Measurements from ENCODE around the gene ANP32A.

The ANP32A gene

GRCh38 chr15:68795298-68795848 is 25.3 kb downstream of the ANP32A start:
- TF ChIP-seq TAF1 (IDR thresholded peaks at IDR 0.05; ENCODE audit: borderline replicate concordance, low read depth, low read length) (0 out of 2 replicates have a peak, but pooled peaks have one; percentile 20), POLR2A (IDR thresholded peaks at IDR 0.05; ENCODE audit: low read depth, low read length) (peak; percentile 42; the same call in 1 of the 2 replicates), POLR2AphosphoS5 (IDR thresholded peaks at IDR 0.05; ENCODE audit: low read depth, low read length) (no peak)
- peak; percentile 54 for DNase-seq (ENCODE audit: insufficient read length)
- peak; percentile 93 for FAIRE-seq

- TF ChIP-seq TAF1 (IDR thresholded peaks at IDR 0.05; ENCODE audit: borderline replicate concordance, low read depth, low read length) (no peak), POLR2AphosphoS5 (IDR thresholded peaks at IDR 0.05; ENCODE audit: low read depth, low read length) (no peak), POLR2A (IDR thresholded peaks at IDR 0.05; ENCODE audit: low read depth, low read length) (no peak)
- DNase-seq (ENCODE audit: insufficient read length) (no peak), FAIRE-seq (no peak)
Measured at GRCh38 chr15:68794863-68795262, 25.8 kb downstream of the ANP32A start.

GRCh38 chr15:68794307-68794706 is 26.4 kb downstream of the ANP32A start:
- no peak for DNase-seq (ENCODE audit: insufficient read length)
- TF ChIP-seq POLR2A (IDR thresholded peaks at IDR 0.05; ENCODE audit: low read depth, low read length) (no peak), POLR2AphosphoS5 (IDR thresholded peaks at IDR 0.05; ENCODE audit: low read depth, low read length) (no peak), TAF1 (IDR thresholded peaks at IDR 0.05; ENCODE audit: borderline replicate concordance, low read depth, low read length) (no peak)
- FAIRE-seq = no peak

GRCh38 chr15:68793776-68794175 is 26.9 kb downstream of the ANP32A start:
- FAIRE-seq (no peak), DNase-seq (ENCODE audit: insufficient read length) (no peak)
- no peak for TF ChIP-seq POLR2AphosphoS5 (IDR thresholded peaks at IDR 0.05; ENCODE audit: low read depth, low read length)
- no peak for TF ChIP-seq POLR2A (IDR thresholded peaks at IDR 0.05; ENCODE audit: low read depth, low read length)
- no peak for TF ChIP-seq TAF1 (IDR thresholded peaks at IDR 0.05; ENCODE audit: borderline replicate concordance, low read depth, low read length)

- TF ChIP-seq POLR2AphosphoS5 (IDR thresholded peaks at IDR 0.05; ENCODE audit: low read depth, low read length) = no peak
- no peak for TF ChIP-seq TAF1 (IDR thresholded peaks at IDR 0.05; ENCODE audit: borderline replicate concordance, low read depth, low read length)
- TF ChIP-seq POLR2A (IDR thresholded peaks at IDR 0.05; ENCODE audit: low read depth, low read length) = no peak
- FAIRE-seq (no peak), DNase-seq (ENCODE audit: insufficient read length) (no peak)
Measured at GRCh38 chr15:68792901-68793766, 27.6 kb downstream of the ANP32A start.

GRCh38 chr15:68791431-68792283 is 29.0 kb downstream of the ANP32A start:
- FAIRE-seq (peak; percentile 90), DNase-seq (ENCODE audit: insufficient read length) (peak; percentile 48)
- no peak for TF ChIP-seq POLR2A (IDR thresholded peaks at IDR 0.05; ENCODE audit: low read depth, low read length)

- no peak for DNase-seq (ENCODE audit: insufficient read length)
- FAIRE-seq = no peak
- no peak for TF ChIP-seq POLR2AphosphoS5 (IDR thresholded peaks at IDR 0.05; ENCODE audit: low read depth, low read length)
- TF ChIP-seq TAF1 (IDR thresholded peaks at IDR 0.05; ENCODE audit: borderline replicate concordance, low read depth, low read length) = no peak
- no peak for TF ChIP-seq POLR2A (IDR thresholded peaks at IDR 0.05; ENCODE audit: low read depth, low read length)
Measured at GRCh38 chr15:68790910-68791309, 29.8 kb downstream of the ANP32A start.

- DNase-seq (ENCODE audit: insufficient read length) (no peak), FAIRE-seq (no peak)
- TF ChIP-seq TAF1 (IDR thresholded peaks at IDR 0.05; ENCODE audit: borderline replicate concordance, low read depth, low read length) (no peak), POLR2AphosphoS5 (IDR thresholded peaks at IDR 0.05; ENCODE audit: low read depth, low read length) (no peak), POLR2A (IDR thresholded peaks at IDR 0.05; ENCODE audit: low read depth, low read length) (no peak)
Measured at GRCh38 chr15:68790242-68790575, 30.5 kb downstream of the ANP32A start.

- no peak for DNase-seq (ENCODE audit: insufficient read length)
- TF ChIP-seq POLR2AphosphoS5 (IDR thresholded peaks at IDR 0.05; ENCODE audit: low read depth, low read length) (no peak), POLR2A (IDR thresholded peaks at IDR 0.05; ENCODE audit: low read depth, low read length) (no peak), TAF1 (IDR thresholded peaks at IDR 0.05; ENCODE audit: borderline replicate concordance, low read depth, low read length) (no peak)
- FAIRE-seq = no peak
Measured at GRCh38 chr15:68789534-68790241, 31.0 kb downstream of the ANP32A start.

- no peak for DNase-seq (ENCODE audit: insufficient read length)
- no peak for FAIRE-seq
- TF ChIP-seq POLR2A (IDR thresholded peaks at IDR 0.05; ENCODE audit: low read depth, low read length) (no peak), TAF1 (IDR thresholded peaks at IDR 0.05; ENCODE audit: borderline replicate concordance, low read depth, low read length) (no peak), POLR2AphosphoS5 (IDR thresholded peaks at IDR 0.05; ENCODE audit: low read depth, low read length) (no peak)
Measured at GRCh38 chr15:68789091-68789490, 31.6 kb downstream of the ANP32A start.

- TF ChIP-seq POLR2AphosphoS5 (IDR thresholded peaks at IDR 0.05; ENCODE audit: low read depth, low read length) = no peak
- TF ChIP-seq TAF1 (IDR thresholded peaks at IDR 0.05; ENCODE audit: borderline replicate concordance, low read depth, low read length) = no peak
- TF ChIP-seq POLR2A (IDR thresholded peaks at IDR 0.05; ENCODE audit: low read depth, low read length) = no peak
- no peak for DNase-seq (ENCODE audit: insufficient read length)
- FAIRE-seq = no peak
Measured at GRCh38 chr15:68788264-68788624, 32.5 kb downstream of the ANP32A start.
